GM21576 (cell line): Measurements from ENCODE around the gene ZMYND8.
"Not testable (repeated sequence)": the region's sequence is repeated elsewhere in the genome, so short reads cannot be mapped to it uniquely, and the experiment has no call there.

Experiments
- ATAC-seq: cut with Tn5 transposase; IDR thresholded peaks from one replicate; pipeline ENCODE4 v1.9.1; 2021; ENCODE audit warnings: mild to moderate bottlenecking, moderate library complexity; ENCODE audit not compliant: unreplicated experiment

ZMYND8 gene

DNA sequence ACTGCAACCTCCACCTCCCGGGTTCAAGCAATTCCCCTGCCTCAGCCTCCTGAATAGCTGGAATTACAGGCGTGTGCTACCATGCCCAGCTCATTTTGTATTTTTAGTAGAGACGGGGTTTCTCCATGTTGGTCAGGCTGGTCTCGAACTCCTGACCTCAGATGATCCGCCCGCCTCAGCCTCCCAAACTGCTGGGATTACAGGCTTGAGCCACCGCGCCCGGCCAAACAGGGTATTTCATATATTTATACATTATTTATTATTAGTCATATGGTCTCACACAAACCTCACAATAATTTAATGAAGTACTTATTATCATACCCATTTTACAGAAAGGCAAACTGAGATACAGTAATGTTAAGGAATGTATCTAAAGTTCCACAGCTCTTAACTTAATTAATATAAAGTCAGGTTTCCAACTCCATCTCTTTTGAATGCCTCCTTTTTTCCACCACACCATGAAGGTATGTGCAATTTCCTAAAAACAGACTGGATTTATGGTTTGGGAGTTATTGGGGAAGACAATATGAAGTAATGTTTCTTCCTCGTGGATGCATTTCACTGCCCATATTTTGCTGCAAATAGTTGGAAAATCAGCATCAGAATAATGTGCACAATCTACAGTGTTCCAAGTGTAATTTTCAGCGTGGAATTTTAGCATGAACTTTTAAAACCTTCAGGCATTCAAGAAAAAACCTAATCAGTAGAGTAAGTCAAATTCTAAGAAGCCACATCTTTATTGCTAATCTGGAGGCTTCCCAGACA, 65.7 kb downstream of the ZMYND8 start:
- ATAC-seq = no peak

- ATAC-seq = no peak
Observed at GRCh38 chr20:47290008-47290407, 66.5 kb downstream of the ZMYND8 start.

GRCh38 chr20:47289096-47289495, 67.4 kb downstream of the ZMYND8 start:
- ATAC-seq = no peak

- ATAC-seq = not testable (repeated sequence)
Observed at GRCh38 chr20:47288530-47288929, 68.0 kb downstream of the ZMYND8 start.

- no peak for ATAC-seq
Observed at GRCh38 chr20:47287609-47288144, 68.8 kb downstream of the ZMYND8 start.

GRCh38 chr20:47286681-47287080, 69.8 kb downstream of the ZMYND8 start:
- no peak for ATAC-seq

DNA sequence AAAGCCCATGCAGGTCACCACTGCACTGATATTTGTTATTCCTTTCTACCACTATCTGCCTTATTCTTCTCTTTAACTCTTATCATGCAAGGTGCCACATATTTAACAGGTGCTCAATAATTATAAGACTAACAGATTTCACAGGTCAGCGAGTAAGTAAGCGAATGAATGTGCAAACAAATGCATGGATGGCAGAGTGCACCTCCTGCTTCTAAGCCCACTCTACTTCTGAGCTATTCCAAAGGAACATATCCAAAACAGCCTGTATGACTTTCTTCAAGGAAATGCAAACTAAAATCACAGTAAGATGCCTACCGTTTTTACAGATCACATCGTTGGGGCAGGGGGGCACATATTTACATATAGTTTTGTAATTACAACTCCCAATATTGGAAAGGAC, 71.3 kb downstream of the ZMYND8 start:
- no peak for ATAC-seq

DNA sequence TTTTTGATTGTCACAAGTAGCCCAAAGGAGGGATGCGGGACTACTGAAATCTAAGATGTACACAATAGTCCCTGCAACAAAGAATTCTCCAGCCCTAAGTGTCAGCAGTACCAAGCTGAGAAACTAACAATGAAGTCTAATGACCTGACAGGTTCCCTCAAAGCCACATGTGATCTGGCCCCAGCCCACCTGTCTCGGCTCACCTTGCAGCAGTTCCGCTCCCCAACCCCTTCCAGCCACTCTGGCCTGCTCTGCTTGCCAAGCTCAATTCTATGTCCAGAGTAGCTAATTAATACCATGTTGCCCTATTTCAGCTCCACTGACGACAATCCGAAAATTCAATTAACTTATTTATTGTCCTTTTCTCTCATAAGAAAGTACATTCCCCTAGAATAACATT, 72.1 kb downstream of the ZMYND8 start:
- ATAC-seq = no peak

DNA sequence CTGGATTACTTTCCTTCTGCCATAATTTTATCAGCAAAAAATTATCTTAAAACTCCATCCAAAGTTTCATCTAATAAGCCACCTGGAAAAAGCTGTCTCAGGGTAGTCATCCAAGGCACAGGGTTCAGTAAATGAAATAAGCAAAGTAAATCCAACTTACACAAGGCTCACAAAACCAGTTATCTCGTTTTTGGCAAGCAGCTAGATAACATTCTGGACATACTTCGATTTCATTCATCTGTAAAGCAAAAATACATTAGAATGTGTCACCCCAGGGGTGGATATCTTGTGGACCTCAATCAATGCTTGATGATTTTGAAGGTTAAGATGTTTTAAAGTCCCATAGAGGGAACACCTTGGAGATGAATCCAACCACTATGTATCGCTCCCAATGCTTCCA, 73.1 kb downstream of the ZMYND8 start:
- no peak for ATAC-seq

DNA sequence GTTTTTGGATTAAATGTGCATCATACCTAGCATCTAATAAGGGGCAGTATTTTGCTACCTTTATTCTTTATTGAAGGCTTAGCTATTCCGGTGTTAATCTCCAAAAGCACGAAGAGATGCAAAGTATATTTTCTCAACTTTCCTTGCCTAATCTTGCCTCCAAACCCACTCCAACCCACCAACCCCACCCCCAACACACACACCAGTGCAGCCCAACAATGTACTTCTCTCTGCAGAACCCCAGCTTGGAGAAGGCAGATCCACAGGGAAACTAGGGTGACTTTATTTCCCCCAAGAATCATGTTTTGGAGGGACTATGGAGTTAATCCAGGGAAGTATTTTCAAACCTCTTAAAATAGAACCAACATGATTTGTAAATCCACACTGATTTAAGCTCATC, 73.6 kb downstream of the ZMYND8 start:
- ATAC-seq = no peak

- ATAC-seq = no peak
Observed at GRCh38 chr20:47281376-47281775, 75.1 kb downstream of the ZMYND8 start.

- no peak for ATAC-seq
Observed at GRCh38 chr20:47280668-47281067, 75.8 kb downstream of the ZMYND8 start.

DNA sequence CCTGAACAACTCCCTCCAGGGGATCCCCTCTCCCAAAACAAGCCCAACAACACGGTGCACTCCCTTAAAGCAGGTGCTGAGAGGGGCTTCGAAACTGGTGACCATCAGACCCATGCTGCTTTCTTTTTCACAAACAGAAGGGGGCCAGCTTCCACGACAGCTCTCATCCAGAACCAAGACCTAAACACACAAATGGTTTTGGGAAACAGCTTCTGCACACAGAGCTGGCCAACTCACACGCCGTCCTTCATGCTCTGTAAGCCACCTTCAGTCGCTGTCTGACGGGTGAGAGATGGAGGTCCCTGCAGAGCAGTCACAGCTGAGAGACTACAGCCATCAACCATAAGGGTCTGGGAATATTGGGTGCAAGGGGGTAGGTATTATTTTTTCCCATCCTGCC, 76.3 kb downstream of the ZMYND8 start:
- ATAC-seq = no peak

GRCh38 chr20:47278907-47279348, 77.6 kb downstream of the ZMYND8 start:
- no peak for ATAC-seq

DNA sequence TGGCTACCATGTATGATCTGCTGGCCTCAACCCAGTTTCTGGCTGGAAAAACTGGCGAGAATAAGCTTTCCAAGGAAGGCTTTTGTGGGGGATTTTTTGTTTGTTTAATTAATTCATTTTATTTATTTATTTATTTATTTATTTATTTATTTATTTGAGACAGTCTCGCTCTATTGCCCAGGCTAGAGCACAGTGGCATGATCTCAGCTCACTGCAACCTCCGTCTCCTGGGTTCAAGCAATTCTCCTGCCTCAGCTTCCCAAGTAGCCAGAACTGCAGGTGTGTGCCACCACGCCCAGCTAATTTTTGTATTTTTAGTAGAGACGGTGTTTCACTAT, 79.0 kb downstream of the ZMYND8 start:
- ATAC-seq = not testable (repeated sequence)

GRCh38 chr20:47276851-47277534, 79.5 kb downstream of the ZMYND8 start:
- ATAC-seq = no peak

- no peak for ATAC-seq
Observed at GRCh38 chr20:47276251-47276650, 80.2 kb downstream of the ZMYND8 start.

DNA sequence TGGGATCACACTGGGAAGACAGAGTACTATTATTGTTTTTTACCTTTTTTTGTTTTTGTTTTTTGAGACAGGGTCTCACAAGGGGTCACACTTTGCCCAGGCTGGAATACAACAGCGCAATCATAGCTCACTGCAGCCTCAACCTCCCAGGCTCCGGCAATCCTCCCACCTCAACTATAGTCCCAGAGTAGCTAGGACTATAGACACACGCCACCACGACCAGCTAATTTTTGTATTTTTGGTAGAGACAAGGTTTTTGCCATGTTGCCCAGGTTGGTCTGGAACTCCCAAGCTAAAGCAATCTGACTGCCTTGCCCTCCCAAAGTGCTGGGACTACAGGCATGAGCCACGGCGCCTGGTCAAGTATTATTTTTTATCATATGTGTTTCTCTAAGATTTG, 81.0 kb downstream of the ZMYND8 start:
- ATAC-seq = no peak

DNA sequence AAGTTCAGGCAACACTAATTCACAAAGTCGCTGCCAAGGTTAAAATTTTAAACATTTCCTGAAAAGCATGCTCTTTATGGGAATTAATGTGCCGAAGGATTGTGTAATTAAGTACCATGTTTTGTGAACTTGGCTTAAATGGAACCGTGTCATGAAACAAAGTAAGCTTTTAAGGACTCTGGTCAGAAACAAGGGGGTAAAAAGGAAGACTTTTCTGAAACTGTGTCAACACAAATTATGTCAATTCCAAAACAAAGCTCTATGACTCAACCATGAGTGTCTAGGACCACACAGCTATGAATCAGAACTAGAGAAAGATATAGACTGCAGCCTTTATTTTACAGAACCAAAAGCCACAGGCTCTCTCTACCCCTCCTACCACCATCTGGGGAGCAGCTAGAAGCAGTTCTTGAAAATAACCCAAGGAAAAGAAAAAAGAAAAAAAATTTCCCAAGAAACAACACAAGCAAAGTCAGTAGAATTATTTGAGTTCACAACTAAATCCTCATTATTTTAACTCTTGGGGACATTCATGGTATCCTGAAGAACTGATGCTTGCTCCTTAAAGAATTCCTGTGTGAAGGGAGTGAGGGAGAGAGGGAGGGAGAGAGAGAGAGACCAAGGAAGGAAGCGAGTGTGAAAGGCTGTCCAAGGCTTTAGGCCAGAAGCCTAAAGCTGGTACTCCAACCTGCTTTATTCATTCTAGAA, 81.9 kb downstream of the ZMYND8 start:
- peak; percentile 82 for ATAC-seq

- no peak for ATAC-seq
Observed at GRCh38 chr20:47273591-47274235, 82.8 kb downstream of the ZMYND8 start.

DNA sequence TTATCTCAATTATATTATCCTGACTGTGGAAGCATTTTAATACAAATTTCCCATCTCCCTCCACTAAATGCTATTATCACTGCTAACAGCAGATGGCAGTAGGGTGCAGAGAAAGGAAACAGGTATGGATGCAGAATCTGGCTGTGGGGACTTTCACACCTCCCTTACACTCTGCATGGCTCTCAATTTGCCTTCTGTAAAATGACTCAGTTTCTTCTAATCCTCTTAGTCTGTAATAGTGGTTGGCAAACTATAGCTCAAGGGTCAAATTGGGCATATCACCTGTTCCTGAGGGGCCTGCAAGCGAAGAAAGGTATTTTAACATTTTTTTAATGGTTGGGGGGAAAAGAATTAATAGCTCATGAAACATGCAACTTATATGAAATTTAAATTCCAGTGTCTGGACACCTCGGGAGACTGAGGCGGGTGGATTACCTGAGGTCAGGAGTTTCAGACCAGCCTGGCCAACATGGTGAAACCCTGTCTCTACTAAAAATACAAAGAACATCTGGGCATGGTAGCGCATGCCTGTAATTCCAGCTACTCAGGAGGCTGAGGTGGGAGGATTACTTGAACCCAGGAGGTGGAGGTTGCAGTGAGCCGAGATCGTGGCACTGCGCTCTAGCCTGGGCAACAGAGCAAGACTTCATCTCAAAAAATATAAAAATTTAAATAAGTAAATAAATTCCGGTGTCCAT, 83.5 kb downstream of the ZMYND8 start:
- no peak for ATAC-seq
